K562 (cell line): ENCODE data around the gene DPEP3. TPM values are rescaled to one million over a fixed set of nuclear protein-coding genes. Genes with fewer than 3 reads are reported as not detected.

ENCODE experiments used
- ATAC-seq: fragments of 200-7000 bp; cut with Tn5 transposase; 3 replicates; pipeline ENCODE4 v1.9.1; 2020; ENCODE audit warnings: moderate library complexity
- BruUV-seq: library from RNA; stranded (reverse); fragments of 400-500 nt; replicated peaks from 2 replicates; lab custom pipeline; 2021; lab: Mats Ljungman, UMichigan
- CTCF ChIA-PET: fragments of 300-600 bp; formaldehyde crosslinking; extraction: SDS; loops from one replicate; lab custom pipeline; 2021; ENCODE audit warnings: low intra/inter-chr PET ratio; lab: Yijun Ruan, JAX
- POLR2A ChIA-PET: fragments of 300-600, 350-650 bp; sonication (Branson Sonifier 250); formaldehyde crosslinking; extraction: SDS; loops from one replicate; lab custom pipeline; 2021; ENCODE audit warnings: antibody characterized with exemption, inconsistent platforms; lab: Yijun Ruan, JAX
- DNase-seq, 4 experiments: peaks; one replicate each; pipeline versions ENCODE4 v3.0.0 to v3.0.0-alpha.2; 2011 to 2018; ENCODE audit warnings: low spot score in 3 of 4, mixed read lengths in 3 of 4; ENCODE audit errors: extremely low read depth in 1 of 4
- FAIRE-seq: peaks from 2 replicates; lab custom pipeline; 2011; peaks lifted over from hg19 to GRCh38; lab: Jason Lieb, UNC
- H2AFZ ChIP-seq: 2 replicates; pipeline ENCODE4 v1.6.0; 2011; ENCODE audit warnings: low read depth, low read length, control low read depth, inconsistent platforms
- H3K27ac ChIP-seq: fragments of 200-600 bp; 3 replicates; pipeline ENCODE4 v1.8.0; 2011; ENCODE audit warnings: low read depth, mild to moderate bottlenecking, control low read depth, inconsistent platforms, low read length, moderate library complexity, mixed read lengths; ENCODE audit errors: extremely low read depth
- H3K27me3 ChIP-seq, 2 experiments: fragments of 300-600 bp in 1 of 2; 2 replicates in 1 of 2; 3 replicates in 1 of 2; pipeline versions ENCODE4 v1.6.0 to v1.8.0; 2011; ENCODE audit warnings: inconsistent platforms in 2 of 2, low read length in 2 of 2, mild to moderate bottlenecking in 1 of 2, mixed read lengths in 1 of 2, moderate library complexity in 1 of 2; ENCODE audit not compliant: control insufficient read depth in 2 of 2, insufficient read depth in 2 of 2
- H3K36me3 ChIP-seq: fragments of 300-600 bp; 3 replicates; pipeline ENCODE4 v1.8.0; 2011; ENCODE audit warnings: mild to moderate bottlenecking, low read length, inconsistent platforms; ENCODE audit not compliant: control insufficient read depth, insufficient read depth
- H3K4me1 ChIP-seq, 2 experiments: fragments of 200-600 bp in 1 of 2; replicated peaks in 1 of 2; 2 replicates in 1 of 2; 3 replicates in 1 of 2; pipeline versions ENCODE4 v1.5.1 to v1.8.0; 2011; ENCODE audit warnings: inconsistent platforms in 2 of 2, low read length in 2 of 2, mild to moderate bottlenecking in 1 of 2, mixed read lengths in 1 of 2, moderate library complexity in 1 of 2; ENCODE audit not compliant: control insufficient read depth in 2 of 2, insufficient read depth in 2 of 2
- H3K4me2 ChIP-seq: 2 replicates; pipeline ENCODE4 v1.6.1; 2011; ENCODE audit warnings: low read length, control low read depth, inconsistent platforms, mixed read lengths; ENCODE audit not compliant: insufficient read depth
- H3K4me3 ChIP-seq: fragments of 200-600 bp; sonication (generic), shearing (Covaris generic); 2 replicates; pipeline ENCODE4 v1.5.1; 2016; ENCODE audit warnings: control low read depth, inconsistent platforms
- H3K79me2 ChIP-seq: fragments of 200-600 bp; 3 replicates; pipeline ENCODE4 v1.8.0; 2011; ENCODE audit warnings: low read length, inconsistent platforms; ENCODE audit not compliant: control insufficient read depth, insufficient read depth
- H3K9ac ChIP-seq, 2 experiments: 2 replicates each; pipeline versions ENCODE4 v1.6.0 to v1.6.1; 2011; ENCODE audit warnings: low read depth in 2 of 2, low read length in 2 of 2, control low read depth in 1 of 2, inconsistent platforms in 1 of 2, mild to moderate bottlenecking in 1 of 2, mixed read lengths in 1 of 2; ENCODE audit not compliant: insufficient read depth in 1 of 2
- H3K9me1 ChIP-seq: one replicate; pipeline ENCODE4 v1.6.0; 2011; ENCODE audit warnings: inconsistent platforms, mild to moderate bottlenecking, low read length, moderate library complexity; ENCODE audit not compliant: control insufficient read depth, insufficient read depth
- H3K9me3 ChIP-seq: replicated peaks from 2 replicates; pipeline ENCODE4 v1.5.1; 2011; ENCODE audit warnings: low read depth, low read length, inconsistent platforms; ENCODE audit not compliant: control insufficient read depth, insufficient read depth
- H4K20me1 ChIP-seq: replicated peaks from 2 replicates; pipeline ENCODE4 v1.6.1; 2011; ENCODE audit warnings: low read length, inconsistent platforms, mixed read lengths; ENCODE audit not compliant: control insufficient read depth, insufficient read depth
- DACH1 ChIP-seq: fragments of 450-650 bp; IDR thresholded peaks from 2 replicates; pipeline ENCODE4 v1.6.1; 2018; ENCODE audit not compliant: partially characterized antibody
- ESRRB ChIP-seq: fragments of 250-450 bp; sonication (Bioruptor Pico); IDR thresholded peaks from 2 replicates; pipeline ENCODE4 v1.5.0; 2020; ENCODE audit warnings: mild to moderate bottlenecking, moderate library complexity, borderline replicate concordance
- FOXP1 ChIP-seq: sonication (generic); formaldehyde crosslinking; IDR thresholded peaks from 2 replicates; pipeline ENCODE4 v1.8.0; 2022; ENCODE audit warnings: mild to moderate bottlenecking, missing genetic modification reagents
- KHSRP ChIP-seq: fragments of 450-650 bp; IDR thresholded peaks from 2 replicates; pipeline ENCODE4 v1.6.1; 2017
- POLR2B ChIP-seq: fragments of 450-650 bp; IDR thresholded peaks from 2 replicates; pipeline ENCODE4 v1.6.1; 2018; ENCODE audit warnings: low read depth; ENCODE audit not compliant: partially characterized antibody
- RBM25 ChIP-seq: fragments of 200-400 bp; formaldehyde crosslinking; IDR thresholded peaks from 2 replicates; pipeline ENCODE4 v1.6.1; 2018; ENCODE audit warnings: low read length, low read depth, moderate library complexity; ENCODE audit not compliant: severe bottlenecking
- SIN3A ChIP-seq, 2 experiments: fragments of 150-350 bp in 1 of 2; IDR thresholded peaks; 2 replicates each; pipeline ENCODE4 v1.6.1; 2011 to 2016; ENCODE audit warnings: borderline replicate concordance in 2 of 2, low read depth in 2 of 2, low read length in 2 of 2, mild to moderate bottlenecking in 2 of 2, moderate library complexity in 2 of 2; ENCODE audit not compliant: control insufficient read depth in 1 of 2
- THRB ChIP-seq: fragments of 450-650 bp; formaldehyde crosslinking; conservative IDR thresholded peaks from 2 replicates; pipeline ENCODE4 v1.4.0; 2022; ENCODE audit warnings: mild to moderate bottlenecking, missing genetic modification characterization
- ZBED1 ChIP-seq: IDR thresholded peaks from 2 replicates; pipeline ENCODE4 v1.6.1; 2014
- ZBTB7A ChIP-seq: IDR thresholded peaks from 2 replicates; pipeline ENCODE4 v1.6.1; 2011; ENCODE audit warnings: low read depth, mild to moderate bottlenecking, low read length, moderate library complexity, borderline replicate concordance; ENCODE audit not compliant: control insufficient read depth
- ZNF347 ChIP-seq: fragments of 450-650 bp; formaldehyde crosslinking; IDR thresholded peaks from 2 replicates; pipeline ENCODE4 v1.4.0; 2020; ENCODE audit warnings: low read depth, mild to moderate bottlenecking, moderate library complexity
- WGBS: fragments of 100-300 bp; shearing (Covaris generic); methylation state at CpG from one replicate; pipeline ENCODE4 v1.1.6; 2016; ENCODE audit warnings: low coverage, mixed read lengths; ENCODE audit not compliant: insufficient coverage; ENCODE audit errors: missing lambda C conversion rate; 5-methylcytosine and 5-hydroxymethylcytosine counted together
- in situ Hi-C: fragments of 300-500 bp; cut with MboI; formaldehyde crosslinking; loops from 4 replicates; pipeline ENCODE4 v1.15.0; 2018; ENCODE audit warnings: inconsistent platforms, mixed read lengths
- intact Hi-C: fragments of 100-400 bp; cut with micrococcal nuclease; formaldehyde crosslinking; loops from 2 replicates; pipeline ENCODE4 v1.14.2; 2022
- polyA plus RNA-seq, 8 experiments: library from polyadenylated mRNA; depleted of rRNA in 4 of 8; stranded (reverse) in 5 of 8; unstranded in 3 of 8; fragments of >200 nt; fragmentation: Nextera tagmentation in 2 of 8; fragmentation: Illumina TruSeq in 1 of 8; extraction: Ambion mirVana in 2 of 8; extraction: Trizol in 1 of 8; gene quantifications; 2 replicates each; pipeline versions ENCODE4 v1.2.1 to v1.2.3, GENCODE V29; 2011 to 2014; ENCODE audit warnings: inconsistent platforms in 1 of 8, missing spikeins in 1 of 8
- total RNA-seq, 7 experiments: library from RNA; depleted of rRNA in 6 of 7; stranded (reverse); fragments of >200 nt in 6 of 7; fragmentation: Illumina TruSeq in 2 of 7; extraction: Trizol in 2 of 7; gene quantifications; 2 replicates each; pipeline versions ENCODE4 v1.2.1 to v1.2.3, GENCODE V29; 2011 to 2021; ENCODE audit warnings: low replicate concordance in 1 of 7
- TF ChIP-seq, protein P1 (sequence below): fragments of 450-650 bp; conservative IDR thresholded peaks from 2 replicates; pipeline ENCODE4 v1.6.1; 2016; ENCODE audit warnings: missing genetic modification characterization, low read depth, mild to moderate bottlenecking, control low read depth, missing compliant biosample characterization
- TF ChIP-seq, protein P2 (sequence below): fragments of 150-350 bp; IDR thresholded peaks from 2 replicates; pipeline ENCODE4 v1.6.1; 2014; ENCODE audit warnings: low read depth, mild to moderate bottlenecking, low read length, borderline replicate concordance
- TF ChIP-seq, protein P3 (sequence below), 2 experiments: fragments of 450-650 bp in 1 of 2; sonication (generic) in 1 of 2; formaldehyde crosslinking; conservative IDR thresholded peaks; 2 replicates each; pipeline versions ENCODE4 v1.4.0 to v1.8.1; 2020 to 2022; ENCODE audit warnings: mild to moderate bottlenecking in 1 of 2, missing genetic modification reagents in 1 of 2

The DPEP3 gene
- total and polyA plus RNA-seq, 9 of the 15 experiments (the other 6 are each of a cell fraction or from before 2014, with no cell fraction given), result not detected

DNA sequence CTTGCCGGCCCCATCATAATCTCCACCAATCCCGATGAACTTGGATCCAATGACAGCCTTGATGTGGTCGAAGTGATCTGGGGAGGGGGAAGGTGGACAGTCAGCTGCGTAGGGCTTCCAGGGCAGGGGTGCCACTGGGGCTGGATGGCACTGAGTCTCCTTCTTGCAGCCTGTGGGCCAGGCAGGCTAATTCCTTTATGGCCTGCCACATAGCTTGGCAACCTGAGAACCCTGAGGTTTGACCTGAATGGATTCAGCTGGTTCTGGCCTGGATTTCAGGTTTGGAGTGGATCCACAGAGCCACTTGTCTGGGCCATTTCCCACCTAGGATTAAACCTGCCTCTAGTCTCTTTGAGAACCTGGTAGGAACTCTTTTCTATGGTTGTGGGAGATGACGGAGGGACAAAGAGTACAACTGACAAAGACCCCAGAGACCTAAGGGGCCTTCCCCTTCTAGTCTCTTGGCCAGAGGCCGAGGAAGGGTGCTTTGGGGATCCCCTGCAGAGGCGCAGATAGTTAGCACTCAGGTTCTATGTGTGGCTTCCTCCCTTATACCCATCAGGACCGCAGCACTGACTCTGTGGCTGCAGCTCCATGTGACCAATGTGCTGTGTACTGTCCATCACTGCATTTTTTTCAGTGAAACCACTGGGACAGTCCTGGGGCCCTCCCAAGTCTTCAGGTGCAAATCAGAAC, 9.2 kb upstream of the DPEP3 start:
- ChIA-PET POLR2A (interaction anchor here (0.6 to 1.9 kb wide), 5 partner anchors 33 to 232 kb away, joined by 3 to 4 read pairs (median 3); partner anchors contain the start of genes DDX28 and DUS2), CTCF (no interaction called here)
- no peak for ATAC-seq
- no TSS peak for BruUV-seq
- 47% methylated on average over 8 of the region's 8 CpGs for WGBS
- TF ChIP-seq ZBTB7A (no peak), ESRRB (no peak), KHSRP (no peak), POLR2B (no peak), DACH1 (no peak), SIN3A (IDR thresholded peaks at IDR 0.05; ENCODE audit: borderline replicate concordance in 2 of 2, control insufficient read depth in 1 of 2, low read depth in 2 of 2, low read length in 2 of 2) (no peak), ZBED1 (no peak), ZNF347 (CRISPR knock-in tag) (no peak), FOXP1 (CRISPR knock-in tag) (no peak), THRB (CRISPR knock-in tag) (no peak), RBM25 (no peak)
- TF ChIP-seq, protein P1, sequence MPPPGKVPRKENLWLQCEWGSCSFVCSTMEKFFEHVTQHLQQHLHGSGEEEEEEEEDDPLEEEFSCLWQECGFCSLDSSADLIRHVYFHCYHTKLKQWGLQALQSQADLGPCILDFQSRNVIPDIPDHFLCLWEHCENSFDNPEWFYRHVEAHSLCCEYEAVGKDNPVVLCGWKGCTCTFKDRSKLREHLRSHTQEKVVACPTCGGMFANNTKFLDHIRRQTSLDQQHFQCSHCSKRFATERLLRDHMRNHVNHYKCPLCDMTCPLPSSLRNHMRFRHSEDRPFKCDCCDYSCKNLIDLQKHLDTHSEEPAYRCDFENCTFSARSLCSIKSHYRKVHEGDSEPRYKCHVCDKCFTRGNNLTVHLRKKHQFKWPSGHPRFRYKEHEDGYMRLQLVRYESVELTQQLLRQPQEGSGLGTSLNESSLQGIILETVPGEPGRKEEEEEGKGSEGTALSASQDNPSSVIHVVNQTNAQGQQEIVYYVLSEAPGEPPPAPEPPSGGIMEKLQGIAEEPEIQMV (tag), result no peak
- TF ChIP-seq, protein P2, sequence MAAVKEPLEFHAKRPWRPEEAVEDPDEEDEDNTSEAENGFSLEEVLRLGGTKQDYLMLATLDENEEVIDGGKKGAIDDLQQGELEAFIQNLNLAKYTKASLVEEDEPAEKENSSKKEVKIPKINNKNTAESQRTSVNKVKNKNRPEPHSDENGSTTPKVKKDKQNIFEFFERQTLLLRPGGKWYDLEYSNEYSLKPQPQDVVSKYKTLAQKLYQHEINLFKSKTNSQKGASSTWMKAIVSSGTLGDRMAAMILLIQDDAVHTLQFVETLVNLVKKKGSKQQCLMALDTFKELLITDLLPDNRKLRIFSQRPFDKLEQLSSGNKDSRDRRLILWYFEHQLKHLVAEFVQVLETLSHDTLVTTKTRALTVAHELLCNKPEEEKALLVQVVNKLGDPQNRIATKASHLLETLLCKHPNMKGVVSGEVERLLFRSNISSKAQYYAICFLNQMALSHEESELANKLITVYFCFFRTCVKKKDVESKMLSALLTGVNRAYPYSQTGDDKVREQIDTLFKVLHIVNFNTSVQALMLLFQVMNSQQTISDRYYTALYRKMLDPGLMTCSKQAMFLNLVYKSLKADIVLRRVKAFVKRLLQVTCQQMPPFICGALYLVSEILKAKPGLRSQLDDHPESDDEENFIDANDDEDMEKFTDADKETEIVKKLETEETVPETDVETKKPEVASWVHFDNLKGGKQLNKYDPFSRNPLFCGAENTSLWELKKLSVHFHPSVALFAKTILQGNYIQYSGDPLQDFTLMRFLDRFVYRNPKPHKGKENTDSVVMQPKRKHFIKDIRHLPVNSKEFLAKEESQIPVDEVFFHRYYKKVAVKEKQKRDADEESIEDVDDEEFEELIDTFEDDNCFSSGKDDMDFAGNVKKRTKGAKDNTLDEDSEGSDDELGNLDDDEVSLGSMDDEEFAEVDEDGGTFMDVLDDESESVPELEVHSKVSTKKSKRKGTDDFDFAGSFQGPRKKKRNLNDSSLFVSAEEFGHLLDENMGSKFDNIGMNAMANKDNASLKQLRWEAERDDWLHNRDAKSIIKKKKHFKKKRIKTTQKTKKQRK, result no peak
- TF ChIP-seq, protein P3, sequence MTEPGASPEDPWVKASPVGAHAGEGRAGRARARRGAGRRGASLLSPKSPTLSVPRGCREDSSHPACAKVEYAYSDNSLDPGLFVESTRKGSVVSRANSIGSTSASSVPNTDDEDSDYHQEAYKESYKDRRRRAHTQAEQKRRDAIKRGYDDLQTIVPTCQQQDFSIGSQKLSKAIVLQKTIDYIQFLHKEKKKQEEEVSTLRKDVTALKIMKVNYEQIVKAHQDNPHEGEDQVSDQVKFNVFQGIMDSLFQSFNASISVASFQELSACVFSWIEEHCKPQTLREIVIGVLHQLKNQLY (CRISPR knock-in tag; conservative IDR thresholded peaks at IDR 0.05), result no peak
- intact Hi-C loops, result no loop called here
- Histone ChIP-seq H3K4me1 (peaks cover 25 to 32% of the 10 kb centered on the region in 2 experiments), H3K9me3 (no peaks in the 10 kb centered on the region), H3K27ac (no peak overlapping the region), H3K9ac (peak overlapping the region in 1 of 2 experiments; percentile 31; a peak in 1 of 4 replicates), H3K27me3 (no peaks in the 10 kb centered on the region), H3K4me3 (no peak overlapping the region), H3K36me3 (no peaks in the 10 kb centered on the region), H3K4me2 (no peak overlapping the region), H3K9me1 (no peaks in the 10 kb centered on the region), H4K20me1 (no peaks in the 10 kb centered on the region), H3K79me2 (no peaks in the 10 kb centered on the region), H2AFZ (no peak overlapping the region; the same call in 1 of the 2 replicates)
- in situ Hi-C loops, result loop anchor here (10.0 kb wide), 1 partner anchor 325 kb away; the partner anchor contains the start of genes PRMT7 and SLC7A6OS
- DNase-seq, result no peak
- FAIRE-seq, result no peak
